ENCODE data around the gene FAM170B. TPM values are rescaled to one million over a fixed set of nuclear protein-coding genes. Genes with fewer than 3 reads are reported as not detected.

FAM170B gene
- polyA plus RNA-seq, 1 of the 3 experiments (the other 2 are of a cell fraction) = not detected

GRCh38 chr10:49115796-49116508, 17.9 kb downstream of the FAM170B start:
- Histone ChIP-seq H4K20me1 (ENCODE audit: insufficient read depth) (no peaks in the 10 kb centered on the region), H3K9ac (no peak overlapping the region), H3K79me2 (ENCODE audit: insufficient read depth) (no peaks in the 10 kb centered on the region), H3K4me2 (no peak overlapping the region), H3K27me3 (ENCODE audit: insufficient read depth) (no peaks in the 10 kb centered on the region), H3F3A (replicated peaks; ENCODE audit: insufficient read depth) (no peaks in the 10 kb centered on the region), H3K4me3 (ENCODE audit: low read depth in 2 of 2, low read length in 1 of 2) (peak overlapping the region in 1 of 2 experiments; percentile 50; a peak in 2 of 4 replicates), H3K9me2 (no peaks in the 10 kb centered on the region), H2AFZ (ENCODE audit: low read depth) (no peak overlapping the region), H3K36me3 (replicated peaks in 1 of 2; ENCODE audit: control insufficient read depth in 1 of 2, insufficient read depth in 2 of 2, low read length in 1 of 2) (no peaks in the 10 kb centered on the region), H3K4me1 (ENCODE audit: control insufficient read depth in 1 of 2, insufficient read depth in 2 of 2, low read depth in 1 of 2, low read length in 1 of 2) (peaks cover 0 to 34% of the 10 kb centered on the region in 2 experiments; a peak in 2 of 4 replicates), H3K27ac (ENCODE audit: low read depth in 2 of 2, low read length in 1 of 2) (no peak overlapping the region; a peak in 1 of 4 replicates), H3K9me3 (no peaks in the 10 kb centered on the region)
- 82% methylated on average over 13 of the region's 14 CpGs for WGBS (ENCODE audit: low lambda C conversion rate)
- ChIA-PET CTCF (interaction anchor here (1.0 to 1.3 kb wide), 2 partner anchors 48 to 397 kb away, joined by 3 to 5 read pairs; no protein-coding TSS in a partner anchor), POLR2A (no interaction called here)
- no peak for DNase-seq
- TF ChIP-seq REST (IDR thresholded peaks at IDR 0.05; ENCODE audit: low read depth, low read length) (no peak), SMC3 (IDR thresholded peaks at IDR 0.05; ENCODE audit: low read depth, low read length) (no peak), RCOR1 (IDR thresholded peaks at IDR 0.05; ENCODE audit: low read length) (no peak), RAD21 (IDR thresholded peaks at IDR 0.05; ENCODE audit: low read length) (no peak), ELF1 (IDR thresholded peaks at IDR 0.05) (no peak), EP300 (IDR thresholded peaks at IDR 0.05; ENCODE audit: borderline replicate concordance in 1 of 2, low read depth in 1 of 2, low read length in 1 of 2) (no peak), TAF1 (IDR thresholded peaks at IDR 0.05; ENCODE audit: borderline replicate concordance, low read depth, low read length) (no peak), NRF1 (IDR thresholded peaks at IDR 0.05; ENCODE audit: low read depth, low read length) (no peak), FOSL2 (IDR thresholded peaks at IDR 0.05; ENCODE audit: borderline replicate concordance, low read depth) (no peak), SIN3A (IDR thresholded peaks at IDR 0.05; ENCODE audit: borderline replicate concordance, low read depth, low read length) (no peak), RXRA (IDR thresholded peaks at IDR 0.05; ENCODE audit: borderline replicate concordance, low read depth) (no peak), JUND (IDR thresholded peaks at IDR 0.05) (no peak), CTCF (IDR thresholded peaks at IDR 0.05) (no peak), RFX5 (IDR thresholded peaks at IDR 0.05; ENCODE audit: low read length) (no peak), PBX3 (IDR thresholded peaks at IDR 0.05) (no peak)

Data from SK-N-SH (cell line).